ENCODE results near the gene HIPK1.

The HIPK1 gene

DNA sequence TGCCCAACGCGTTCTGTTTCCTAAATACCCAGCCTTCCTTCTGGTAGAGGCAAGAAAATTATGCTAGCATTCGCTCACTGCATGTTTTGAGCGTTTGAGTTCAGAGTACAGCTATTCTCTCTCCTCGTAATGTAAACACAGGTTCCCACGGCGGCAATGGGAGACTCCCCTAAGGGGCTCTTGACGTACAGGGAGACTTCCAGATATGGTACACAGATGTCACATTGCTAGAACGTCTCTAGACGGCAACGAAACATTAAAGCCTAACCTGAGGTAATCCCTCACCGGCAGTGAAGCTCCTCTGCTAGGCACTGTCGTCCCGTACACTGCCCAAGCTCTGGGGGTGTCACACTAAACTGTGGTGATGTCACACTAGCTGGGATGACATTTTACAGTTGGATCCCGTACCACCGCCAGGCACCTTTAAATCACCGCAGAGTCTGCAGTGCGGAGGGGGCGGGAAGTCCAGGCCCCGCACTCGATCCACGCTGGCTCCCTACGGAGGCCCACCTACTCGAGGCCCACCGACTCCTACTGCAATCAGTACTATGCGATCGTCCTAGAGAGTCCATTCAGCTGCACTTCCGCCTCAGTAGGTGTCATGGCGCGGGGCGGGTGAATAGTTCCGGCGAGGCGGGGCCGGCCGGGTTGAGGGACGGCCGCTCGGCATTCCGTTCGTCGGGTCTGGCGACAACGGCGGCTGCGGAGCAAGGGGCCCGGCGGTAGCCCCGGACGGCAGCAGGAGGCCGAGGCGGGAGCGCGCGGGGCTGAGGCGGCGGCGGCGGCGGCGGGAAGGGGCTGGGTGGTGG is at the start of gene HIPK1:
Gene HIPK1, plus strand, starts transcription at position 384 of the 809 bp plus-strand sequence.
- peak; percentile 83 for DNase-seq

DNA sequence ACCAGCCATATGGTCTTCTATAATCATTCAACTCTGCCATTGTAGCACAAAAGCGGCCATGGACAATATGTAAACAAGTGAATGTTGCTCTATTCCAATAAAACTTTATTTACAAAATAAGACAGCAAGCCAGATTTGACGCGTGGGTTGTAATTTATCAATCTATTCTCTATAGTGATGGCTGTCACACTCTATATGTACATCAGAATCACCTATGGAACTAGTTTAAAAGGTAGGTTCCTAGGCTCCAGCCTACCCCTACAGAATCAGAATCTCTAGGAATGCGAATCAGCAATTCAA is 49.4 kb upstream of the HIPK1 start:
- no peak for DNase-seq

DNA sequence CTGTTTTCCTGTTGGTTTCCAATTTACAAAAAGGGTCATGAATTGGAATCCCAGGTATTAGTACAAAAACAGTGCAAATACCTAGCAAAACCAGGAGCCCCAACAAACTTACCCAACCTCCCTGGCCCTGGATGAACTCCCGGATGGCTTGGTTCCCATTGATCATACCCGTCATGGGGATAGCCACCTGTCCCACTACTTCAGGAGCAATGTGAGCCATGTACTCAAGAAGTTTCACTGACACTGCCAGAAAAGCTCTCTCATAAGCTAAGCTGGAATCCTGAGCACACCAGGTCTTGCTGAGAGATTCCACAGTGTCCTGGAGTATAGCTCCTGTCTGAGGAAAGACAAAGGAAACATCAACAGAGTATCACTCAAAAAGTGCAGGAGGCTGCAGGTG is 47.5 kb upstream of the HIPK1 start:
- no peak for DNase-seq

DNA sequence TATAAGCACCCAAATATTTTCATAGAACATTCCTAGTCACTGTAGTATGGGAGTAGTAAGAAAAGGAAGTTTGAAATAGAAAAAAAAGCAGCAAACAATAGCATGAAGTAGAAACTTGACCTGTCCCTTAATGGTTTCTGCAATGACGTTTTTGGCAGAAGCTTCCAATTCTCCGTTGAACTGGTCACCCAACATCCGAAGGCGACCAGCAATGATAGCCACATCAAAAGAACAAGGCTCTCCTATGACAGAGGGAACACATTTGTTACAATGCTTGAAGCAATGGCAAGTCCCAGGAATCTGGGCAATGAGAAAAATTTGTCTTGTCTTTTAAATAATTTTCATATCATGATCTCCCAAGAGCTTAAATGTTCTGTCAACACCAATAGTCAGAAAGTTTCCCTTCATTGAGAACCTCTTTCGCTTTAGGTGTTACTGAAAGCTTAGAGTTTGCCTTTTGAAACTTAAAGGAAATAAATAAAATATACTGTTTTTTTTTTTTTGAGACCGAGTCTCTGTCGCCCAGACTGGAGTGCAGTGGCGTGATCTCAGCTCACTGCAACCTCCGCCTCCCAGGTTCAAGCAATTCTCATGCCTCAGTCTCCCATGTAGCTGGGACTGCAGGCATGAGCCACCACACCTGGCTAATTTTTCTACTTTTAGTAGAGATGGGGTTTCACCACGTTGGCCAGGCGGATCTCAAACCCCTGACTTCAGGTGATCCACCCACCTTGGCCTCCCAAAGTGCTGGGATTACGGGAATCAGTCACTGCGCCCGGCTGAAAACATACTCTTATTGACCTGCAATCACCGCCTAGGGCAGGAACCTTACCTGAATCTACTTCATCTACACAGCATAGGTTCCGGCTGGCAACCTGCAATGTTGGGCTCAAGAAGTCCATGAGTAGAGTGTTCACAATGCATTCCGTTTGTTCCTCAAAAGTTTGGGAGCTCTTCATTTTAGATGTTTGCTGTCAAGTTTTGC is 42.4 kb upstream of the HIPK1 start:
- no peak for DNase-seq

DNA sequence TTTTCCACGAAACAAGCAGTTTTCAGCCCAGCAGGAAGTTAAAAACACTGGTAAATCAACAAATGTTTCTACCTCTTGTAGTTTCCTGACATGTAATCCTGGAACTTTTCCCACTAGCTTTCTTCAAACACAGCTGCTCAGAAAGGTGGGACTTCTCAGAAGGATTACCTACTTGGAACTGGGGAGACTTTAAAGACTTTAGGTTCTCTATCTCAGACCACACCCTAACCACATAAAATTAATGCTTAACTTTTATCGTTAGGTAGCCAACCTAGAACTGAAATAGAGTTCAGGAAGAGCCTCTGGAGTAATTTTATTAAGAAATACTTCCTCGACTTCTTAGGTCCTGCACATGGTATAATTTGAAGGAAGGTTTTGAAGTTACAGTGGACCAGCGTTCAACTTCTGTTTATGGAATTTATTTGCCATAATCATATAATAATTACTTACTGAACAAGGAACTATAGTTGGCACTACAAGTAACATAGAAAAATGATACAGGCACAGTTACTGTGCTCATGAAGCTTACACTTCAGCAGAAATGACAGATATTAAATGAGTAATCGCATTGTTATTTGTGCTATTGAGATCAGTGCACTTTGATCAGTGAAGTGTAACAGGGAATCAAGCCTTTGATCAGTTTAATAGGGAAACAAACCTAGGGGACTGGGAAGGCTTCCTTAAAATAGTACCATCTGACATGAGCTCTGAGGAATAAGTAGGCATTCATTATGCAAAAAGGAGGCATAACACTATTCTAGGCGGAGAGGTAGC is 41.5 kb upstream of the HIPK1 start, which contains the start of gene BCL2L15:
Gene BCL2L15, minus strand, starts transcription at position 180 of the 774 bp plus-strand sequence. CDS start 206 bp downstream, outside the sequence.
- DNase-seq: no peak

DNA sequence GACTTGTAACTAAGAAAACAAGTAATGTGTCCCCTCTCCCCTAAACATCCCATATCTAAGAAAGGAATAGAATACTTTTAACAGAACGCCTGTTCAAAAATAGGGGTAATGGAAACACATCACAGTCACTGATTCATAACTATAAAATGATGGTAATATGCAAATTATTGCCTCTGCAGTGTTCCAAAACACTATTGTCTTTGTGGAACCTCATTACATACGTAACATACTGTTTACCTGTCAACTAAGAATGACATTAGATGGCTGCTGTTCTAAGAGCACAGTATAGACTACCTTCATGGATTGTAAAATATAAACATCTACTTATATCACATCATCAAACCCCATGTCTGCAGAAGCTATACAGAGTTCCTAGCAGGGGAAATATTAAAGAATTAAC is 38.3 kb upstream of the HIPK1 start:
- DNase-seq: no peak

DNA sequence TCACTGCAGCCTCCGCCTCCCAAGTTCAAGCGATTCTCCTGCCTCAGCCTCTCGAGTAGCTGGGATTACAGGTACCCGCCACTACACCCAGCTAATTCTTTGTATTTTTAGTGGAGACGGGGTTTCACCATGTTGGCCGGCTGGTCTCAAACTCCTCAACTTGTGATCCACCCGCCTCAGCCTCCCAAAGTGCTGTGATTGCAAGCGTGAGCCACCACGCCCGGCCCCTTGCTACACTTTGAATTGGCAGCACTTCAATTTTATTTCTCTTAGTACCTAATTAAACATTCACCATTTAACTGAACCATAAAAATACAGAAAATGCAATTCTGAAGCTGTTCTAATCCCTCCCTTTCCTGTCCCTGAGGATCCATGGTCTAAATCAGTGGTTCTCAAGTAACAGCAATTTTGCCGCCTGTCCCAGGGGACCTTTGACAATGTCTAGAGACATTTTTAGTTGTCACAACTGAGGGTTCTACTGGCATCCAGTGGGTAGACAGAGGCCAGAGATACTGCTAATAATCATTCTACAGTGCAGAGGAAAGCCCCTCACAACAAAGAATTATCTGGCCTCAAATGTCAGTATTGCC is 37.4 kb upstream of the HIPK1 start:
- DNase-seq: no peak

DNA sequence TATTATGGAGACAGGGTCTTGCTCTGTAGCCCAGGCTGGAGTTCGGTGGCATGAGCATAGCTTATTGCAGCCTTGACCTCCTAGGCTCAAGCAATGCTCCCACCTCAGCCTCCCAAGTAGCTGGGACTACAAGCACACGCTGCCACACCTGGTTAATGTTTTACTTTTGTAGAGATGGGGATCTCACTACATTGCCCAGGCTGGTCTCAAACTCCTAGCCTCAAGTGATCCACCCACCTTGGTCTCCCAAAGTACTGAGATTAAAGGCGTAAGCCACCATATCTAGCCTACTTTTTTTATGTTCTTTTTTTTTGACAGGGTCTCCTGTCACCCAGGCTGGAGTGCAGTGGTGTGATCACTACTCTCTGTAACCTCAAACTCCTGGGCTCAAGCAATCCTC is 35.9 kb upstream of the HIPK1 start:
- no peak for DNase-seq

DNA sequence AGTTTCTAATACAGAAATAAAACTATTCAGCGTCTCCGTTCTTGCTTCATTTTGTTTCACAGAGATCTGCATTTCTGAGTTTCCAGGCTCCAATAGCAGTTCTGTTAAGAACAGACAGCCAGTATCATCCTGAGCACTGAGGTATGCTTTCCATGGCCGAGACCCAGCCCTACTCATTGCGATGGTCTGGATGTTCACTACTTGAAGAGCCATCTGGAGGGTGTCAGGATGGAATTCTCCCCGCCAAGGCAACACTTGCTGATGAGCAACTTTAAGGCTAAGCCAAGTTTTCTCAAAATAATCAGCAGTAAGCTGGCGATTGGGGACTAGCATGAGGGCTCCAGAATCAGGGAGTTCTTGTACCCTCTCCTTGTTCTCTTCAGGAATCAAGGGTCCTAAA is 34.0 kb upstream of the HIPK1 start:
- DNase-seq: no peak

DNA sequence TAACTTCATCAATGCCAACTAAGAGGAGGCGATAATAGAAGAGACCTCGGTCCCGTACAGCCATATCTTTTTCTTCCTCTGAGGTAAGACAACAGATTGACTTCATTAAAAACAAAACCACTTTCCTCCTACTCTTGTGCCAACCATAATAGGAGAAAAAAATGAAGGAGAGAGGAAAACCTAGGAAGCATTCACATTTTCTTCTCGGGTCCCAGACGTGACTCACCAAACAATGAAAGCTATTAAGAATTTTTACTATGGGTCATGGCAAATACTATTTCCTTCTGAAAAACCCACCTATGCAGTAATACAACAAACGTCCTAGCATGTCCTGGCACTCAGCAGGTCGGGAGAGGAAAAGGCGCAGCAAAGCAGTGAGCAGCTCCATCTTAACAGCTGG is 33.2 kb upstream of the HIPK1 start:
- no peak for DNase-seq

DNA sequence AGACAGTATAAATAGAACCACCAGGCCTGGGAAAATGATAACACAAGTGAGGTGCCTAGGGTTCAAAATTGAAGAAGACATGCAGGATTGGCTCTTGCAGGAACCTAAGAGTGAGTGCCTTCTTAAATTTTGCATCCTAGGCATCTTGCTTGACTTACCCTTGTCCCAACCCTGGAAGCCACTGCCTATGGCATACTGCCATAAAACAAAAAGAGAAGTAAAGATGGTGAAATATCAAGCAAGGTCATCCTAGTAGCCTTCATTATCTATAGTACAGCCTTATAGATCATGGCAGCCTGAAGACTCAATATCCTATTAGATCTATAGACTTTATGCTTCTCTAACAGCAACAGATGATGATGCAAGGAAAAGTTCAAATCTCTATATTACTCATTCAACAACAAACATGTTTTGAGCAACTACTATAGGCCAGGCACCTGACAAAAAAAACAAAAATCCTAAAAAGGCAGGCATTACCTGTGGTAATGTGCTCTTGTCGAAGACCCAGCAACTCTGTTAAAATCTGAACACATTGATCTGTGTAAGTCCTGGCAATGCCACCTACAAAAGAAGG is 30.8 kb upstream of the HIPK1 start:
- no peak for DNase-seq

DNA sequence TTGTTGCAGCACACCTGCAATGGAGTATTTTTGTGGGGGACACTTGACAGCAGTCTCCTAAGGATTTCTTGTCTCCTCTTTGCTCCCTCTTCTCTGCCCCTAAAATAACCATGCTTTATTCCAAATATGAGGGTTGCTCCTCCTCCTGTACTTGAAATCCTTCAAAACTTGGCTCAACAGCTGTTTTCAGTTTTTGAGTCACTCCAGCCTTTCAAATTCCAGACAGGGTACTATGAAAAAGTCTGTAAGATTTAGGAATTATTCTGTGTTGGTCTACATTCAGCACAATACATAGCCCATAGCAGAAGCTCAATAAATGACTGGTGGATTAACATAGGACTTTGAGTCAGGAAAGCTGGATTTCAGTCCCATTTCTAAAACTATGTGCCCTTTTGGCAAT is 30.0 kb upstream of the HIPK1 start:
- DNase-seq: no peak

DNA sequence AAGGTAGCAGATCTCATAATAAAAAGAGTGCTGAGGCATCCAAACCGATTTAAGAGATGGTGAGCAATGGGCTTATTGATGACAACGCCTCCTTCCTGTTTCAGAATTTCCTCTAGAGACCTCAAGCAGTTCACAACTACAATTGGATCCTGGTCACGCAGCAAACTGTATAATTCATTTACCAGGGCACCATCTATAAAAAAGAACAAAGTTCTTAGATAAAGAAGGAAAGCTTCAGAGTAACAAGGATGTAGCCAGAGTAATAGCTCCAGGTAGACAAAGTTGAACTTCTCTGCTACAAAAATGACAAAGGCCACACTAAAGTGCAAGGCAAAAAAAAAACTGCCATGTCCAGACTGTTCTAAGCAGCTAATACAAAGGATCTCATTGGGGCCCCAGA is 27.9 kb upstream of the HIPK1 start:
- no peak for DNase-seq

DNA sequence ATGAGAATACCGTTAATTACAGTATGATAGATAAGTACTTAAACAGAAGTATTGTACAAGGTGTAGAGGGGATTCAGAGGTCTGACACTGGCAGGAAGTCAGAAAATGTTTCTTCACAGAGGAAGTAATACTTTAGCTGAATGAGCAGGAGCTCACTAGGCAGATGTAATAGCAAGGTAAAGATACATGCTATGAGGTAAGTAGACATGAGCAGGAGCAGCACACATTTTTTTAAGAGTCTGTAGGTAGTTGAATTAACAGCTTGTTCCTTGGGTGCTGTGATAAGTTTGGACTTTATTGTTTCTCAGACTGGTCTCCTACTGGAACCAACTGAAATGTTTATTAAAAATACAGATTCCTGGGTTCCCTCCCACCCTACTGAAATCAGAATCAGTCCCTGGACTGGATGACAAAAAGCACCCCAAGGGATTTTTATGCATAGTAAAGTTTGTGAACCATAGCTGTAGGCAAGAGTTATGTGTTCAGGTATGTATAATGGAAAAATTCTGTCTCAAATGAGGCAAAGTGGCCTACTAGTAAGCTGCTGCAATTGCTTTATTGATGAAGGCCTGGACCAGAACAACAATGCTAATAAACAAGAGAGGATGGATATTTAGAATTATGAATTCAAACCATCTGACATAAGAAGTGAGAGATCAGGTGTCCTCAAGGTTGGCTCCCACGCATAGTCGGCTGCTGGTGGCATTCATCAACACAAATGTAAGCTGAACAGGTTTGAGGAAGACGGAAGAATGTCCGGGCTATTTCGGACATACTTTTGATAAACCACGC is 25.4 kb upstream of the HIPK1 start:
- DNase-seq: no peak

DNA sequence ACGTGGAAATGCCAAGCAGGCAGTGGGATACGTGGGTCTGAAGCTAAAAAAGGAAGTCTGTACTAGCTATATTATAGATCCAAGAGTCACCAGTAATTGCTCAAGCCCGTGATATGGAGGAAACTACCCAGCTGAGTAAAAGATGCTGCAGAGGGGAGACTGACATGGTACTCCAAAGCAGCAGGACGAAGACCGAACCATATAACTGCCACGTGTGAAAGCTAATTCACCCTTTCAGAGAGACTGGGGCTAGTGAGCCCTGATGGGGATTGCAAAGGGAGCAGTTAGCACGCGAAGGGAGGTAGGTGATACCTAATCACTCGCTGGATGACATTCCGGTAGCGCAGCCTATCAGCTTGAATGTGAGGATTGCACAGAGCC is 24.8 kb upstream of the HIPK1 start:
- DNase-seq: peak; percentile 66

DNA sequence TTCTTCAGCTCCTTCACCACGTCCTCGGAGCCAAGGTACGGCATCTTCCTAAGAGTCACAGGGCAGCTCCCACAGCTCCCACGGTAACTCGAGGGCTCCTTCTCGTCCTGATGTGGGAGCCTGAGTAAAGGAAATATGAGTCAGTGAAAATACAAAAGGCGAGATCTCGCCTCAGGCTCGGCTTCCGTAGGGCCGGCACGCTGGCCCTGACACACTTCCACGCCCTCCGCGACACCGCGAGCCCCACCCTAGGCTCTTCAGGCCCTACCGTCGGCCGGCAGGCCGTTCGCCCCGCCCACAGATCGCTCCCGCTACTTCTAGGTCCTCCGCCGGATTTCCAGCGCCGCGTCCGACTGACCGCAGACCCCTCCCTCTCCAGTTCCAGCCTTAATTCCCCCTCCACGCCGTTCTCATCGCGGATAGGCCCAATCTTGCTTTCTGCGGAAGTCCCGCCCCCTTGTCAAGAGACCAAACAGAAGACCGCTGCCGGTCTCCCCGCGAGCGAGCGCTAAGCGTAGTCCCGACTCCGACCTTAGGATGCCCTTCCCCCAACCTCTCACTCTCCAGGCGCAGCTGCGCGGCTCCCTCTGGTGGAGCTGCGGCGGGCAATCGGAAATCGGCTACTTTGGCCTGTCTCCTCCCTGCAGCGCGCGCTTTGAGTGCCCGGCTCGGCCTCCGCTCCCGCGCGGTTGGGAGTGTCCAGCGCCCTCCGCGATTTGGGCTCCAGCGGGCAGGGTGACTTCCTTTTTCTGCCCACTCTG is 24.3 kb upstream of the HIPK1 start, which contains the start of the genes AP4B1 and DCLRE1B:
Gene AP4B1, minus strand, starts transcription at position 126 of the 761 bp plus-strand sequence. Its CDS starts 82 bp downstream, at position 44.
Gene DCLRE1B, plus strand, starts transcription at position 653 of the 761 bp plus-strand sequence. CDS start 261 bp downstream, outside the sequence.
- DNase-seq: peak; percentile 100

DNA sequence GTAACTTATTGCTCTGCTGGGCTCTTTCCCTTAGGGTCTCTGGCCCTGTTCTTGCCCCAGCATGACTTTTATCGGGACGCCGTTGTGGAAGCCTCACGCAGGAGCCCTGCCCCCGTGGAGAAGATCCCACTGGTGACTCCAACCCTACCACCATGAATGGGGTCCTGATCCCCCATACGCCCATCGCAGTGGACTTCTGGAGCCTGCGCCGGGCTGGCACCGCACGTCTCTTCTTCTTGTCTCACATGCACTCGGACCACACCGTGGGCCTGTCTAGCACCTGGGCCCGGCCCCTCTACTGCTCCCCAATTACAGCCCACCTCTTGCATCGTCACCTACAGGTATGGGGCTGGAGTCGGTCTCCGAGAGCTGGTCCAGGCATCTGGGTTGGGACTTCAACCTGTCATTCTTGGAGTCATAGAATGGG is 23.7 kb upstream of the HIPK1 start:
- peak; percentile 15 for DNase-seq

DNA sequence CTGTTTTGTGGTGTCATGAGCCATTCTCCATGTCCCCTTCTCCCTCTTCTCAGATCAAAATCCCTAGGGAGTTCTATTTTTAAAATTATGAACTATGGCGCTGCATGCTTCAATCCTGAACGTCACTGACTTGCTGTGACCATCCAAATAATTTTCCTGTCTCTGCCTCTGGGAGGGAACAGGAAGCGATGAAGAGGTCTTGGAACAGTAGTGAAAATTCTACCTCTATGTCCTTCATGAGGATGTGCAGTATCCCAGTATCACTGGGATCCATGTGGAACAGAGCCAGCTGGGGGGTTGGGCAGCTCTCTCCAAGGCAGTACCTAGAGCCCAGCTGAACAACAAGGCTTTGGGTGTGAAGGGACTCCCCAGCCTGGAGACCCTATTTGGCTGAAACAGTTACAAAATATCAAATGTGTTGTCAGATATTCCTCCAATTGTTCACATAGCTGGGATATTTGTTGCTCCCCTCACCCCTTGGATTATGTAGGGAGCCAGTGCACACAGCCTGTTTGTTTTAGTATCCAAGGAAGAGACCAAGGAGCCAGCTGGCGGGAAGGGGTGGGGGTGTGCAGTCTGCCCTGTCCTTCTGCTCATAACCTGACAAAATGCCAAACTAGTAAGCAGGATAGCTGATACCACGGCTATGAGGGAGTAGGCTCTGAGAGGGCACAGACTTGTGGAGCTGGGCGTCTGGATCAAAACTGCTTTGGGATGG is 16.4 kb upstream of the HIPK1 start:
- no peak for DNase-seq

DNA sequence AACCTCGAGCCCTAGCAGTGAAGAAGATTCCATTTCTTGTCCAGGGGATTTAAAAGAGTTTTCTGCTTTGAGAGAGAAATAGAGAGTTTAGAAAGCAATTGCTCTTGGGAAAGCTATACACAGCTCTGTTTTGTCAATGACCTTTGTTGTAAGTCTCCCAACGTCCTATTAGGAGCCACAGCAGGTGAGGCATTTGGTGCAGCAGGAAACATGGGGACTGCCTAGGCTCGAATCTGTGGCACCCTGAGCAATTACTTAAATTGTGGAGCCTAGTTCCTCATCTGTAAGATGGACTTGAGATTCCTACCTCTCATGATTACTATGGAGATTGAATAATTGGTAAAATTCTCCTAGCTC is 15.8 kb upstream of the HIPK1 start:
- no peak for DNase-seq

Measured in COR-L47 (cell line).